Heart right ventricle (tissue), 16 donors: ENCODE measurements around the gene CBFA2T2. TPM values are rescaled to one million over a fixed set of nuclear protein-coding genes. Genes with fewer than 3 reads are reported as not detected.
"Not testable (repeated sequence)": the region's sequence is repeated elsewhere in the genome, so short reads cannot be mapped to it uniquely, and the experiment has no call there.

Experiments used
- ATAC-seq, 8 donors: fragments of 200-7000 bp; cut with Tn5 transposase; one replicate each; pipeline ENCODE4 v1.9.1; 2020; ENCODE audit warnings: mild to moderate bottlenecking in 8 of 8, moderate library complexity in 8 of 8, moderate number of reproducible peaks in 1 of 8
- DNase-seq, 2 donors: peaks; one replicate each; pipeline ENCODE4 v3.0.0-alpha.2; 2020
- H3K27ac ChIP-seq, 10 donors: fragments of 200-600 bp; sonication (generic) in 2 of 10; one replicate each; pipeline versions ENCODE4 v1.5.0 to v1.8.0; 2020 to 2022; ENCODE audit warnings: mild to moderate bottlenecking in 3 of 10
- H3K27me3 ChIP-seq, 7 donors: fragments of 200-600 bp; one replicate each; pipeline ENCODE4 v1.8.0; 2021 to 2022; ENCODE audit warnings: mild to moderate bottlenecking in 2 of 7
- H3K36me3 ChIP-seq, 9 donors: fragments of 200-600 bp; sonication (generic) in 1 of 9; one replicate each; pipeline versions ENCODE4 v1.5.0 to v1.8.0; 2020 to 2022; ENCODE audit warnings: mild to moderate bottlenecking in 2 of 9
- H3K4me1 ChIP-seq, 9 donors: fragments of 200-600 bp; sonication (generic) in 1 of 9; one replicate each; pipeline versions ENCODE4 v1.5.0 to v1.8.0; 2020 to 2022; ENCODE audit warnings: mild to moderate bottlenecking in 4 of 9
- H3K4me3 ChIP-seq, 10 donors: fragments of 200-600 bp; sonication (generic) in 2 of 10; one replicate each; pipeline versions ENCODE4 v1.5.0 to v1.8.0; 2020 to 2022; ENCODE audit warnings: mild to moderate bottlenecking in 7 of 10, moderate library complexity in 2 of 10
- H3K9me3 ChIP-seq, 11 donors: fragments of 200-600 bp in 10 of 11; sonication (generic) in 2 of 11; one replicate each; pipeline versions ENCODE4 v1.5.0 to v1.8.0; 2013 to 2022; ENCODE audit warnings: mild to moderate bottlenecking in 2 of 11, control low read depth in 1 of 11, moderate library complexity in 1 of 11
- CTCF ChIP-seq, 9 donors: fragments of 200-600 bp; sonication (generic) in 2 of 9; IDR thresholded peaks; one replicate each; pipeline versions ENCODE4 v1.5.0 to v1.8.0; 2021 to 2022; ENCODE audit warnings: antibody characterized with exemption in 9 of 9, mild to moderate bottlenecking in 5 of 9, moderate library complexity in 1 of 9
- WGBS, 2 donors: extraction: QIAGEN DNeasy Blood & Tissue Kit; methylation state at CpG; one replicate each; pipeline ENCODE4 v1.1.7; 2013; ENCODE audit warnings: inconsistent platforms in 1 of 2; 5-methylcytosine and 5-hydroxymethylcytosine counted together
- intact Hi-C, 10 donors: fragments of 100-400 bp; cut with DNase I; formaldehyde crosslinking; loops; one replicate each; pipeline versions ENCODE4 v1.11.1 to v1.14.2; 2022
- long read RNA-seq, 3 donors: library from polyadenylated mRNA; unstranded; transcript quantifications; one replicate each; pipeline ENCODE4 v2.0.0, GENCODE V29; 2020 to 2021
- polyA plus RNA-seq, 2 donors: library from polyadenylated mRNA; stranded (reverse); fragments of 200-250 nt; gene quantifications; one replicate each; pipeline ENCODE4 v1.2.3, GENCODE V29; 2013
- total RNA-seq, 10 donors: library from RNA; stranded (reverse); fragmentation: NEBNext Ultra II Directional in 3 of 10; extraction: Animal tissue kit (Norgen Biotek cat#: 25700) in 3 of 10; gene quantifications; one replicate each; pipeline versions ENCODE4 v1.2.1 to v1.2.4, GENCODE V29; 2021 to 2023
- donor health status: Arrhythmogenic right ventricular cardiomyopathy.
- donor health status: ischemic (EF 13 %, LVEDD 7.1; RV severe dilation, severe dysfunction).
- donor health status: healthy with polysubstance abuse.
- donor health status: DM: no; HTN: yes; CAD: no.
- donor health status: DM: no; HTN: no; CAD: no.
- donor health status: ischemic (EF 25% LVEDD 6.9; RV normal size, moderate dysfunction).
- donor health status: ischemic (EF 25% LVEDD 5.7; RV mildly dilated, moderate dysfunction).
- donor health status: healthy.
- donor health status: DM: yes; HTN: yes; CAD: no.
- donor health status: Ischemic cardiomyopathy.
- donor health status: ischemic (EF 35%, LVEDD 5.7; RV mildly dilated, moderate dysfunction).
- donor health status: nonischemic (EF 11% LVEDD 7.7; RV severe dilation, severe dysfunction).
- donor health status: DM: yes; HTN: yes; CAD: no.
- donor health status: PGD.
- donor health status: ischemic (EF 29% LVEDD 5.4; RV normal size, mild dysfunction).
- donor health status: nonischemic (EF 23%, LVEDD 6.1; RV moderate dilation, normal function).

Gene CBFA2T2
- 10 to 100 TPM in 8 of 10 donors, 1 to 10 TPM in 2; 8.5 to 13.3 (median 11.5) TPM for total RNA-seq
- polyA plus RNA-seq = 1 to 10 TPM; 3.5 to 8.0 TPM
- long read RNA-seq, donor 1, partial matches to known transcripts = 5 of 14 reads
- long read RNA-seq, donor 1, other reads (novel, unspliced or antisense) = 8 of 14 reads
- long read RNA-seq, donor 2, partial matches to known transcripts = 0 of 17 reads
- long read RNA-seq, donor 2, other reads (novel, unspliced or antisense) = 14 of 17 reads
- long read RNA-seq, donor 3, partial matches to known transcripts = 6 of 18 reads
- long read RNA-seq, donor 3, other reads (novel, unspliced or antisense) = 10 of 18 reads

GRCh38 chr20:33490023-33490933, at the start of gene CBFA2T2:
Gene CBFA2T2, plus strand, starts transcription at chr20:33490096. Its CDS starts 172 bp downstream, at chr20:33490268.
- 1 to 2% methylated on average over 50 to 105 of the region's 105 CpGs for WGBS, 2 donors
- H3K27me3 ChIP-seq = no peaks in the 10 kb centered on the region
- peak within 1 kb of the TSS; percentile 76 to 99 (median 92) for H3K4me3 ChIP-seq
- peak within 1 kb of the TSS; percentile 80 to 98 (median 96) for H3K27ac ChIP-seq
- peak; percentile 66 to 69 for DNase-seq
- H3K4me1 ChIP-seq = peaks cover 3 to 24% (median 22%) of the 10 kb centered on the region in 9 donors
- H3K9me3 ChIP-seq = no peaks in the 10 kb centered on the region
- peak; percentile 30 to 72 (median 47) for ATAC-seq
- peaks cover 0 to 11% (median 0%) of the 10 kb centered on the region in 9 donors for H3K36me3 ChIP-seq
- TF ChIP-seq CTCF (IDR thresholded peaks at IDR 0.05) = peak in 1 of 9 donors; percentile 15
- intact Hi-C loops = loop anchor here in 1 of 10 donors (2.0 kb wide), 1 partner anchor 69 kb away; no protein-coding TSS in a partner anchor

- 59 to 79% methylated on average over 7 of the region's 7 CpGs for WGBS, 2 donors
- Histone ChIP-seq H3K4me3 (peak overlapping the region in 4 of 10 donors; percentile 5 to 21 (median 10)), H3K4me1 (peaks cover 0 to 83% (median 30%) of the 10 kb centered on the region in 9 donors), H3K36me3 (peaks cover 0 to 13% (median 0%) of the 10 kb centered on the region in 9 donors), H3K27ac (peak overlapping the region in 9 of 10 donors; percentile 30 to 93 (median 86))
- ATAC-seq, H3K27me3 ChIP-seq, DNase-seq, H3K9me3 ChIP-seq: not testable (repeated sequence)
- intact Hi-C loops = loop anchor here in 1 of 10 donors (5.0 kb wide), 1 partner anchor 38 kb away; the partner anchor contains the start of gene CDK5RAP1
These were observed 49.3 kb upstream of the CBFA2T2 start for GRCh38 chr20:33440562-33440961.

- WGBS, 2 donors = 35 to 54% methylated on average over 7 of the region's 7 CpGs
- TF ChIP-seq CTCF (IDR thresholded peaks at IDR 0.05) = no peak
- Histone ChIP-seq H3K4me3 (peak overlapping the region in 6 of 10 donors; percentile 55 to 80 (median 70)), H3K36me3 (peaks cover 0 to 6% (median 0%) of the 10 kb centered on the region in 9 donors), H3K9me3 (no peaks in the 10 kb centered on the region), H3K27ac (peak overlapping the region; percentile 30 to 93 (median 86)), H3K4me1 (peaks cover 0 to 76% (median 28%) of the 10 kb centered on the region in 9 donors), H3K27me3 (peaks cover 0 to 5% (median 0%) of the 10 kb centered on the region in 7 donors)
- DNase-seq (peak in 1 of 2 donors; percentile 28), ATAC-seq (peak in 4 of 8 donors; percentile 5 to 25 (median 21))
- intact Hi-C loops = loop anchor here in 1 of 10 donors (5.0 kb wide), 1 partner anchor 39 kb away; the partner anchor contains the start of gene CDK5RAP1
These were observed 48.5 kb upstream of the CBFA2T2 start for GRCh38 chr20:33441142-33441955.
